Measurements from ENCODE around the gene CENPH.
"Not testable (repeated sequence)": the region's sequence is repeated elsewhere in the genome, so short reads cannot be mapped to it uniquely, and the experiment has no call there.

CENPH gene

DNA sequence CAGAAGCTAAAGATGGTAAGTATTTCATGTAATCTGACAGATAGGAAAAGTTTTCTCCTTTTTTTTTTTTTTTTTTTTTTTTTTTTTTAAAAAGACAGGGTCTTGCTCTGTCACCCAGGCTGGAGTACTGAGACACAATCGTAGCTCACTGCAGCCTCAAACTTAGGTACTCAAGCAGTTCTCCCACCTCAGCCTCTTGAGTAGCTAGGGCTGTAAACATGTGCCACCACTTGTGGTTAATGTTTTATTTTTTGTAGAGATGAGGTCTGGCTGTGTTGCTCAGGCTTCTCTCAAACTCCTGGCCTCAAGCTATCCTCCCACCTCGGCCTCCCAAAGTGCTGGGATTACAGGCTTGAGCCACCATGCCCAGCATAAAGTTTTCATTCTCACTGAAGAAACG is 63.1 kb downstream of the CENPH start:
- DNase-seq (ENCODE audit: low spot score) = no peak

DNA sequence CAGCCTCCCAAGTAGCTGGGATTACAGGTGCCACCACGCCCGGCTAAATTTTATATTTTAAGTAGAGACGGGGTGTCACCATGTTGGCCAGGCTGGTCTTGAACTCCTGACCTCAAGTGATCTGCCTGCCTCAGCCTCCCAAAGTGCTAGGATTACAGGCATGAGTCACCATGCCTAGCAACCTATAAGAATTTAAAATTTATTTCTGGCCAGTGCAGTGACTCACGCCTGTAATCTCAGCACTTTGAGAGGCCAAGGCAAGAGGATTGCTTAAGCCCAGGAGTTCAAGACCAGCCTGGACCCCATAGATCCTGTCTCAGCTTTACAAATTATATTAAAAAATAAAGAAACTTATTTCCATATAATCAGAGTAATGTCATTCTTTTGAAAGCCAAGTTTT is 66.6 kb downstream of the CENPH start:
- not testable (repeated sequence) for DNase-seq (ENCODE audit: low spot score)

DNA sequence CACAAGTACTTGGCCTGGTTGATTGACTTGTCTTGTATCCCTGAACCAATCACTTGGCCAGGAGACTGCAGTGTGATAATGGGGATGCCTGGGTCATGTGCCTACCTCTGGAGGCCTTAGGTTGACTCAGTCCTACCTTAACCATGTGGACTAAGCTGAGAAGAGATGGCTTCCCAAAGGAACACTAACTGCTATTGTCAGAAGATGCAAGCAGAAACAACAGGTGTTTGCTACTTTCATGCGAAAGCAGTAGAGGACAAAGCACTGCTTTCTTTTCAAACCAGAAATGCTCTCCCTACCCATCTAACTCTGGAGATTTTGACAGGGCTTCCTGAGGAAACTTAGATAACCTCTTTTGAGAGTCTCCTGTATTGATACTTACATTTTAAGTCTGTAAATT is 68.2 kb downstream of the CENPH start:
- DNase-seq (ENCODE audit: low spot score) = no peak
